Measurements from ENCODE around the gene KRT6B. TPM values are rescaled to one million over a fixed set of nuclear protein-coding genes. Genes with fewer than 3 reads are reported as not detected.

The KRT6B gene
- total and polyA plus RNA-seq, 7 donors = 0.60 to 0.61 TPM; not detected in 5

GRCh38 chr12:52473768-52474167, 21.8 kb upstream of the KRT6B start, which contains the start of gene KRT6C:
Gene KRT6C (minus strand): TSS chr12:52473805. CDS start chr12:52473737, 68 bp downstream.
- Histone ChIP-seq H3K4me3 (no peak within 1 kb of the TSS), H3K27me3 (no peaks in the 10 kb centered on the region), H3K27ac (no peak within 1 kb of the TSS), H3K4me1 (no peaks in the 10 kb centered on the region), H3K36me3 (no peaks in the 10 kb centered on the region), H3K9me3 (no peaks in the 10 kb centered on the region)
- WGBS, 2 donors = 23 to 68% methylated on average over 4 of the region's 4 CpGs
- DNase-seq = no peak
- intact Hi-C loops (cut with DNase I) = no loop called here
- TF ChIP-seq POLR2AphosphoS5 (IDR thresholded peaks at IDR 0.05) (no peak), EP300 (IDR thresholded peaks at IDR 0.05) (no peak), POLR2A (IDR thresholded peaks at IDR 0.05) (no peak), CTCF (IDR thresholded peaks at IDR 0.05) (no peak)

GRCh38 chr12:52469853-52470252, 17.9 kb upstream of the KRT6B start:
- WGBS, 2 donors = 79 to 81% methylated on average over 4 of the region's 4 CpGs
- DNase-seq = no peak
- Histone ChIP-seq H3K9me3 (no peaks in the 10 kb centered on the region), H3K27ac (no peak overlapping the region), H3K36me3 (no peaks in the 10 kb centered on the region), H3K4me1 (peaks cover 0 to 14% (median 5%) of the 10 kb centered on the region in 4 donors), H3K4me3 (no peak overlapping the region), H3K27me3 (no peaks in the 10 kb centered on the region)
- intact Hi-C loops (cut with DNase I) = no loop called here
- no peak for TF ChIP-seq CTCF (IDR thresholded peaks at IDR 0.05)
- TF ChIP-seq POLR2A (IDR thresholded peaks at IDR 0.05) = no peak
- TF ChIP-seq EP300 (IDR thresholded peaks at IDR 0.05) = no peak
- TF ChIP-seq POLR2AphosphoS5 (IDR thresholded peaks at IDR 0.05) = no peak

GRCh38 chr12:52464897-52465296, 13.0 kb upstream of the KRT6B start:
- Histone ChIP-seq H3K4me3 (no peak overlapping the region), H3K36me3 (no peaks in the 10 kb centered on the region), H3K27me3 (no peaks in the 10 kb centered on the region), H3K27ac (peak overlapping the region in 1 of 4 donors; percentile 55), H3K9me3 (no peaks in the 10 kb centered on the region), H3K4me1 (peaks cover 0 to 33% (median 15%) of the 10 kb centered on the region in 4 donors)
- no peak for TF ChIP-seq CTCF (IDR thresholded peaks at IDR 0.05)
- TF ChIP-seq POLR2AphosphoS5 (IDR thresholded peaks at IDR 0.05) = peak; percentile 12 to 80 (median 48)
- TF ChIP-seq EP300 (IDR thresholded peaks at IDR 0.05) = no peak
- no peak for TF ChIP-seq POLR2A (IDR thresholded peaks at IDR 0.05)
- DNase-seq = no peak
- 53 to 67% methylated on average over 2 of the region's 2 CpGs for WGBS, 2 donors
- intact Hi-C loops (cut with DNase I) = no loop called here

GRCh38 chr12:52461693-52462092, 9.7 kb upstream of the KRT6B start:
- WGBS, 2 donors = 20 to 55% methylated on average over 5 of the region's 5 CpGs
- intact Hi-C loops (cut with DNase I) = no loop called here
- no peak for DNase-seq
- H3K36me3 ChIP-seq = no peaks in the 10 kb centered on the region
- H3K4me3 ChIP-seq = no peak overlapping the region
- no peak overlapping the region for H3K27ac ChIP-seq
- H3K4me1 ChIP-seq = peaks cover 0 to 27% (median 15%) of the 10 kb centered on the region in 4 donors
- H3K9me3 ChIP-seq = no peaks in the 10 kb centered on the region
- TF ChIP-seq POLR2A (IDR thresholded peaks at IDR 0.05) = no peak
- TF ChIP-seq EP300 (IDR thresholded peaks at IDR 0.05) = no peak
- no peak for TF ChIP-seq CTCF (IDR thresholded peaks at IDR 0.05)
- no peak for TF ChIP-seq POLR2AphosphoS5 (IDR thresholded peaks at IDR 0.05)
- H3K27me3 ChIP-seq = no peaks in the 10 kb centered on the region

GRCh38 chr12:52458861-52459260, 6.9 kb upstream of the KRT6B start:
- peaks cover 0 to 10% (median 2%) of the 10 kb centered on the region in 4 donors for H3K4me1 ChIP-seq
- H3K4me3 ChIP-seq = no peak overlapping the region
- H3K9me3 ChIP-seq = no peaks in the 10 kb centered on the region
- WGBS, 2 donors = 91 to 92% methylated on average over 5 of the region's 5 CpGs
- intact Hi-C loops (cut with DNase I) = no loop called here
- H3K27ac ChIP-seq = no peak overlapping the region
- no peak for DNase-seq
- TF ChIP-seq CTCF (IDR thresholded peaks at IDR 0.05) = no peak
- TF ChIP-seq POLR2AphosphoS5 (IDR thresholded peaks at IDR 0.05) = no peak
- TF ChIP-seq EP300 (IDR thresholded peaks at IDR 0.05) = no peak
- TF ChIP-seq POLR2A (IDR thresholded peaks at IDR 0.05) = no peak
- no peaks in the 10 kb centered on the region for H3K36me3 ChIP-seq
- no peaks in the 10 kb centered on the region for H3K27me3 ChIP-seq

All from sigmoid colon (tissue), 7 donors.